DND-41 (cell line): ENCODE results near the gene APOBEC3C.
"Not testable (repeated sequence)": the region's sequence is repeated elsewhere in the genome, so short reads cannot be mapped to it uniquely, and the experiment has no call there.

ENCODE experiments used
- ATAC-seq: fragments of 200-7000 bp; cut with Tn5 transposase; 3 replicates; pipeline ENCODE4 v1.9.1; 2021; ENCODE audit warnings: low read depth; ENCODE audit not compliant: insufficient read depth
- DNase-seq: peaks from one replicate; pipeline ENCODE4 v3.0.0-alpha.2; 2020
- H2AFZ ChIP-seq: 2 replicates; pipeline ENCODE4 v1.6.0; 2012; ENCODE audit warnings: low read depth, low read length
- H3K27ac ChIP-seq: 2 replicates; pipeline ENCODE4 v1.5.1; 2012; ENCODE audit warnings: low read length, inconsistent platforms
- H3K27me3 ChIP-seq: fragments of 200-600 bp; sonication (generic); 2 replicates; pipeline ENCODE4 v1.6.0; 2012; ENCODE audit warnings: low read length, mild to moderate bottlenecking, inconsistent platforms; ENCODE audit not compliant: insufficient read depth, poor library complexity
- H3K36me3 ChIP-seq: 2 replicates; pipeline ENCODE4 v1.5.1; 2012; ENCODE audit warnings: low read length, inconsistent platforms; ENCODE audit not compliant: insufficient read depth
- H3K4me1 ChIP-seq: 2 replicates; pipeline ENCODE4 v1.5.1; 2012; ENCODE audit warnings: mild to moderate bottlenecking, low read length; ENCODE audit not compliant: insufficient read depth
- H3K4me2 ChIP-seq: 2 replicates; pipeline ENCODE4 v1.6.0; 2012; ENCODE audit warnings: mild to moderate bottlenecking, moderate library complexity, low read length, inconsistent platforms; ENCODE audit not compliant: insufficient read depth
- H3K4me3 ChIP-seq, 2 experiments: fragments of 200-600 bp in 1 of 2; shearing (Covaris generic) in 1 of 2; 2 replicates each; pipeline ENCODE4 v1.5.1; 2012 to 2016; ENCODE audit warnings: inconsistent platforms in 2 of 2, low read length in 2 of 2, mild to moderate bottlenecking in 2 of 2, low read depth in 1 of 2, moderate library complexity in 1 of 2
- H3K79me2 ChIP-seq: 2 replicates; pipeline ENCODE4 v1.6.0; 2012; ENCODE audit warnings: low read length, inconsistent platforms; ENCODE audit not compliant: insufficient read depth
- H3K9ac ChIP-seq: 2 replicates; pipeline ENCODE4 v1.6.0; 2012; ENCODE audit warnings: low read depth, mild to moderate bottlenecking, inconsistent platforms, low read length, moderate library complexity
- H3K9me3 ChIP-seq: 2 replicates; pipeline ENCODE4 v1.5.1; 2012; ENCODE audit warnings: low read length, moderate library complexity, mild to moderate bottlenecking, inconsistent platforms; ENCODE audit not compliant: insufficient read depth, severe bottlenecking
- H4K20me1 ChIP-seq: 2 replicates; pipeline ENCODE4 v1.6.0; 2012; ENCODE audit warnings: low read length; ENCODE audit not compliant: insufficient read depth
- CTCF ChIP-seq: IDR thresholded peaks from 2 replicates; pipeline ENCODE4 v1.5.1; 2012; ENCODE audit warnings: borderline replicate concordance, low read length, moderate library complexity, mild to moderate bottlenecking; ENCODE audit not compliant: poor library complexity, severe bottlenecking; ENCODE audit errors: extremely low read depth
- EZH2 ChIP-seq: IDR thresholded peaks from 3 replicates; pipeline ENCODE4 v1.6.1; 2012; ENCODE audit warnings: borderline replicate concordance, low read depth, mild to moderate bottlenecking, moderate library complexity, low read length, inconsistent platforms; ENCODE audit not compliant: severe bottlenecking

The APOBEC3C gene

GRCh38 chr22:38986629-38987028 is 27.4 kb upstream of the APOBEC3C start:
- Histone ChIP-seq H3K79me2 (no peaks in the 10 kb centered on the region), H3K27ac (no peak overlapping the region), H3K9me3 (no peaks in the 10 kb centered on the region), H2AFZ (no peak overlapping the region), H3K4me3 (no peak overlapping the region), H3K4me2 (no peak overlapping the region), H3K9ac (no peak overlapping the region), H3K4me1 (peaks cover 5% of the 10 kb centered on the region; the same call in 1 of the 2 replicates), H3K36me3 (no peaks in the 10 kb centered on the region), H3K27me3 (no peaks in the 10 kb centered on the region), H4K20me1 (no peaks in the 10 kb centered on the region)
- ATAC-seq (no peak), DNase-seq (no peak)
- no peak for TF ChIP-seq EZH2
- no peak for TF ChIP-seq CTCF

- Histone ChIP-seq H3K79me2 (no peaks in the 10 kb centered on the region), H3K9ac (no peak overlapping the region), H3K4me3 (no peak overlapping the region), H2AFZ (no peak overlapping the region), H3K27ac (no peak overlapping the region), H3K4me2 (no peak overlapping the region), H4K20me1 (no peaks in the 10 kb centered on the region), H3K36me3 (no peaks in the 10 kb centered on the region), H3K4me1 (no peaks in the 10 kb centered on the region), H3K9me3 (no peaks in the 10 kb centered on the region), H3K27me3 (no peaks in the 10 kb centered on the region)
- DNase-seq (no peak), ATAC-seq (no peak)
- no peak for TF ChIP-seq EZH2
- TF ChIP-seq CTCF, result no peak
Measured at GRCh38 chr22:38987171-38987895, 26.7 kb upstream of the APOBEC3C start.

- TF ChIP-seq EZH2, result no peak
- no peak for TF ChIP-seq CTCF
- no peaks in the 10 kb centered on the region for H3K4me1 ChIP-seq
- H3K4me3 ChIP-seq, result no peak overlapping the region
- H3K36me3 ChIP-seq, result no peaks in the 10 kb centered on the region
- no peak overlapping the region for H2AFZ ChIP-seq
- no peak overlapping the region for H3K27ac ChIP-seq
- no peak for DNase-seq
- no peaks in the 10 kb centered on the region for H3K9me3 ChIP-seq
- no peaks in the 10 kb centered on the region for H3K27me3 ChIP-seq
- no peak overlapping the region for H3K9ac ChIP-seq
- no peaks in the 10 kb centered on the region for H3K79me2 ChIP-seq
- H3K4me2 ChIP-seq, result no peak overlapping the region
- no peaks in the 10 kb centered on the region for H4K20me1 ChIP-seq
- no peak for ATAC-seq
Measured at GRCh38 chr22:38989466-38989865, 24.6 kb upstream of the APOBEC3C start.

- peak; percentile 39 for DNase-seq
- not testable (repeated sequence) for H3K79me2 ChIP-seq, H3K9ac ChIP-seq, H3K36me3 ChIP-seq, H3K4me1 ChIP-seq, H3K4me3 ChIP-seq, H3K27ac ChIP-seq, H3K9me3 ChIP-seq, H3K27me3 ChIP-seq, H4K20me1 ChIP-seq, H3K4me2 ChIP-seq, H2AFZ ChIP-seq
- ATAC-seq, result peak; percentile 93
Measured at GRCh38 chr22:38992871-38993371, 21.1 kb upstream of the APOBEC3C start.
